IPS-11a (cell line): Measurements from ENCODE around the gene SCAMP4.

Experiments
- H3K4me3 ChIP-seq: one replicate; pipeline ENCODE4 v1.5.1; 2013; ENCODE audit warnings: low read depth, low read length, control low read depth

SCAMP4 gene

GRCh38 chr19:1935484-1936208 lies 30.4 kb downstream of the SCAMP4 start:
- no peak overlapping the region for H3K4me3 ChIP-seq

- no peak overlapping the region for H3K4me3 ChIP-seq
These were observed 31.2 kb downstream of the SCAMP4 start for GRCh38 chr19:1936430-1936829.

GRCh38 chr19:1936916-1937610 lies 31.9 kb downstream of the SCAMP4 start:
- no peak overlapping the region for H3K4me3 ChIP-seq

GRCh38 chr19:1938071-1938470 lies 32.9 kb downstream of the SCAMP4 start:
- no peak overlapping the region for H3K4me3 ChIP-seq

GRCh38 chr19:1941146-1942077 lies 36.2 kb downstream of the SCAMP4 start, which contains the start of gene CSNK1G2:
Gene CSNK1G2, plus strand, starts transcription at chr19:1941172. Its CDS starts 28,601 bp downstream, at chr19:1969773.
- H3K4me3 ChIP-seq: peak within 1 kb of the TSS; percentile 62

GRCh38 chr19:1942078-1942933 lies 37.1 kb downstream of the SCAMP4 start:
- peak overlapping the region; percentile 62 for H3K4me3 ChIP-seq

- H3K4me3 ChIP-seq: peak overlapping the region; percentile 4
These were observed 37.8 kb downstream of the SCAMP4 start for GRCh38 chr19:1942934-1943555.

- H3K4me3 ChIP-seq: no peak overlapping the region
These were observed 38.5 kb downstream of the SCAMP4 start for GRCh38 chr19:1943661-1944087.

- H3K4me3 ChIP-seq: no peak overlapping the region
These were observed 39.1 kb downstream of the SCAMP4 start for GRCh38 chr19:1944088-1944915.

GRCh38 chr19:1944916-1945561 lies 39.8 kb downstream of the SCAMP4 start:
- no peak overlapping the region for H3K4me3 ChIP-seq

- H3K4me3 ChIP-seq: no peak overlapping the region
These were observed 40.7 kb downstream of the SCAMP4 start for GRCh38 chr19:1945899-1946298.

GRCh38 chr19:1947651-1948209 lies 42.5 kb downstream of the SCAMP4 start:
- H3K4me3 ChIP-seq: no peak overlapping the region

GRCh38 chr19:1949304-1950101 lies 44.3 kb downstream of the SCAMP4 start:
- H3K4me3 ChIP-seq: no peak overlapping the region

- no peak overlapping the region for H3K4me3 ChIP-seq
These were observed 45.4 kb downstream of the SCAMP4 start for GRCh38 chr19:1950640-1951039.

GRCh38 chr19:1952635-1953034 lies 47.4 kb downstream of the SCAMP4 start:
- no peak overlapping the region for H3K4me3 ChIP-seq

- H3K4me3 ChIP-seq: no peak overlapping the region
These were observed 47.8 kb downstream of the SCAMP4 start for GRCh38 chr19:1953037-1953436.

GRCh38 chr19:1953441-1954094 lies 48.4 kb downstream of the SCAMP4 start:
- no peak overlapping the region for H3K4me3 ChIP-seq
